HG03558 (cell line): ENCODE data around the gene CMC1.

Experiments used
- ATAC-seq: cut with Tn5 transposase; IDR thresholded peaks from one replicate; pipeline ENCODE4 v1.9.1; 2021; ENCODE audit warnings: moderate number of reproducible peaks; ENCODE audit not compliant: unreplicated experiment; ENCODE audit errors: extremely low read depth

The CMC1 gene

GRCh38 chr3:28348265-28348628 lies 106.8 kb downstream of the CMC1 start:
- no peak for ATAC-seq

GRCh38 chr3:28348629-28349468 lies 107.4 kb downstream of the CMC1 start, which contains the start of the genes AZI2 and ZCWPW2:
Gene AZI2 (minus strand): TSS chr3:28348824. CDS start chr3:28340617, 8,207 bp downstream.
Gene ZCWPW2 (plus strand): TSS chr3:28348721. CDS start chr3:28413069, 64,348 bp downstream.
- peak; percentile 83 for ATAC-seq

- ATAC-seq, result no peak
Measured at GRCh38 chr3:28349469-28350000, 108.1 kb downstream of the CMC1 start.
